GM12878 (cell line): ENCODE results near the gene ELL2. TPM values are rescaled to one million over a fixed set of nuclear protein-coding genes. Genes with fewer than 3 reads are reported as not detected.

ENCODE experiments used
- CUX1 ChIP-seq: IDR thresholded peaks from 2 replicates; pipeline ENCODE4 v1.6.1; 2012; ENCODE audit warnings: improper control_type of control experiment, low read depth, low read length; ENCODE audit not compliant: insufficient replicate concordance
- MEF2A ChIP-seq: IDR thresholded peaks from 2 replicates; pipeline ENCODE4 v1.6.1; 2011; ENCODE audit warnings: low read depth, mild to moderate bottlenecking, low read length, moderate library complexity; ENCODE audit not compliant: insufficient read depth
- PAX8 ChIP-seq: fragments of 450-650 bp; IDR thresholded peaks from 2 replicates; pipeline ENCODE4 v1.6.1; 2017; ENCODE audit warnings: mild to moderate bottlenecking, moderate library complexity
- SMC3 ChIP-seq: IDR thresholded peaks from 2 replicates; pipeline ENCODE4 v1.6.1; 2011; ENCODE audit warnings: low read length, improper control_type of control experiment, borderline replicate concordance
- ZNF687 ChIP-seq: fragments of 450-650 bp; IDR thresholded peaks from 2 replicates; pipeline ENCODE4 v1.6.1; 2017; ENCODE audit warnings: mild to moderate bottlenecking, moderate library complexity
- ZSCAN29 ChIP-seq: fragments of 450-650 bp; IDR thresholded peaks from 2 replicates; pipeline ENCODE4 v1.6.1; 2017; ENCODE audit warnings: mild to moderate bottlenecking, moderate library complexity
- polyA plus RNA-seq, 11 experiments: library from polyadenylated mRNA; depleted of rRNA in 4 of 11; unstranded in 6 of 11; stranded (reverse) in 5 of 11; fragments of >200 nt; fragmentation: Nextera tagmentation in 4 of 11; fragmentation: Illumina TruSeq in 1 of 11; extraction: Ambion mirVana in 4 of 11; extraction: Trizol in 1 of 11; gene quantifications; 1 replicate in 1 of 11; 2 replicates in 10 of 11; pipeline versions ENCODE4 v1.2.1 to v1.2.3, GENCODE V29; 2011 to 2016; ENCODE audit warnings: inconsistent platforms in 2 of 11, missing spikeins in 2 of 11, low read depth in 1 of 11
- total RNA-seq, 4 experiments: library from RNA; depleted of rRNA in 3 of 4; stranded (reverse); fragments of >200 nt in 3 of 4; fragmentation: Illumina TruSeq in 1 of 4; extraction: Trizol in 1 of 4; gene quantifications; 2 replicates each; pipeline versions ENCODE4 v1.2.1 to v1.2.3, GENCODE V29; 2013 to 2021

The ELL2 gene
- total and polyA plus RNA-seq, 10 of the 15 experiments (the other 5 are each of a cell fraction or from before 2014, with no cell fraction given), result 24.2 to 91.4 (median 57.4) TPM

- TF ChIP-seq MEF2A (0 out of 2 replicates have a peak, but pooled peaks have one; percentile 55), CUX1 (peak; percentile 15), ZSCAN29 (peak; percentile 76; the same call in 1 of the 2 replicates), SMC3 (peak; percentile 60; the same call in 1 of the 2 replicates), PAX8 (no peak), ZNF687 (peak; percentile 78)
Observed at GRCh38 chr5:95960667-95961616, 709 bp downstream of the ELL2 start (continued).
